Thyroid gland (tissue), 4 donors: ENCODE data around the gene AIP.

Experiments used
- POLR2A ChIP-seq, 2 donors: fragments of 450-650 bp; IDR thresholded peaks; one replicate each; pipeline ENCODE4 v1.6.1; 2017; ENCODE audit warnings: antibody characterized with exemption in 2 of 2, mild to moderate bottlenecking in 2 of 2, moderate library complexity in 1 of 2
- TF ChIP-seq, protein P1 (sequence below), 6 experiments: fragments of 200-600 bp in 3 of 6; fragments of 450-650 bp in 3 of 6; sonication (generic) in 3 of 6; IDR thresholded peaks; one replicate each; pipeline ENCODE4 v1.5.1; 2016 to 2019; ENCODE audit warnings: antibody characterized with exemption in 6 of 6, mild to moderate bottlenecking in 2 of 6, inconsistent platforms in 1 of 6, moderate library complexity in 1 of 6

DNA sequence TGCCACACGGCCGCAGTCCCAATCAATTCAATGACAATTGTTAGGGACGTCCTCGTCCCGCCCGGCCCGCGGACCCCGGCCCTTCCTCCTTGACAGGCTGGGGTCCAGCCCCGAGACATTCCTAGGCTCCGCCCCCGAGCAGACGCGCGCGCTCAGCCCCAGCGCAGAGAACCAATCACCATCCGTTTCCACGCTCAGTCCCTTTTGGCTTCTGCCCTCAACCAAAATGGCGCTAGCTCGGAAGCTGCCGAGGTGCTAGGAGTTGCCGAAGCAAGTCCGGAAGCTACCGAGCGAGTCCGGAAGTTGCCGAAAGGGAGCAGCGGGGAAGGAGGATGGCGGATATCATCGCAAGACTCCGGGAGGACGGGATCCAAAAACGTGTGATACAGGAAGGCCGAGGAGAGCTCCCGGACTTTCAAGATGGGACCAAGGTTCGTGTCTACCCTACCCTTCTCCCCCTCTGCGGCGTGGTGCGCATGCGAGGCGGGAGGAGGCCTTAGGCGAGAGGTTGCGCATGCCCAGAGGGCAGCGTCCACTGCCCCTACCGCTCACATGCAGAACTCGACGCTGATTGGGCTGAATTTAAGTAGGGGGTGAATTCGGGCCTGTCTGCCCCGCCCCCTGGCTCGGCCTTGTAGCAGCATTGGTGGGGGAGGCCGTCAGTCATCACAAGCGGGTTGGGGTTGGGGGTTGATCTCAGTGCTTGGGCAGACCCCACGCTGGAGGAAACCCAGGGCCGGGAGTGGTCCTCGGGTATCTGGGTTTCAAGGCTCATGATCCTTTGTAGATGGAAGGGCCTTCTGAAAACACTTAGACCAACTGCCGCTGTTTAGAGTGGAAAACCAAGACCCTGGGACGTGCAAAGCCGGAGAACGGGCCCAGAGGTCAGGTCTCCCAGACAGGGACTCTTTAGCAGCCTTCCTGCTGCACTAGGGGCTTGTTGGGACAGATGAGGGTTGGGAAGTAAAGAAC is at the start of gene AIP:
- TF ChIP-seq, protein P1, sequence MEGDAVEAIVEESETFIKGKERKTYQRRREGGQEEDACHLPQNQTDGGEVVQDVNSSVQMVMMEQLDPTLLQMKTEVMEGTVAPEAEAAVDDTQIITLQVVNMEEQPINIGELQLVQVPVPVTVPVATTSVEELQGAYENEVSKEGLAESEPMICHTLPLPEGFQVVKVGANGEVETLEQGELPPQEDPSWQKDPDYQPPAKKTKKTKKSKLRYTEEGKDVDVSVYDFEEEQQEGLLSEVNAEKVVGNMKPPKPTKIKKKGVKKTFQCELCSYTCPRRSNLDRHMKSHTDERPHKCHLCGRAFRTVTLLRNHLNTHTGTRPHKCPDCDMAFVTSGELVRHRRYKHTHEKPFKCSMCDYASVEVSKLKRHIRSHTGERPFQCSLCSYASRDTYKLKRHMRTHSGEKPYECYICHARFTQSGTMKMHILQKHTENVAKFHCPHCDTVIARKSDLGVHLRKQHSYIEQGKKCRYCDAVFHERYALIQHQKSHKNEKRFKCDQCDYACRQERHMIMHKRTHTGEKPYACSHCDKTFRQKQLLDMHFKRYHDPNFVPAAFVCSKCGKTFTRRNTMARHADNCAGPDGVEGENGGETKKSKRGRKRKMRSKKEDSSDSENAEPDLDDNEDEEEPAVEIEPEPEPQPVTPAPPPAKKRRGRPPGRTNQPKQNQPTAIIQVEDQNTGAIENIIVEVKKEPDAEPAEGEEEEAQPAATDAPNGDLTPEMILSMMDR (IDR thresholded peaks at IDR 0.05): peak in 2 of 6 experiments; percentile 18 to 34
- TF ChIP-seq POLR2A (IDR thresholded peaks at IDR 0.05): peak in 1 of 2 donors; percentile 70
